T follicular helper cell (primary cell): Measurements from ENCODE around the gene FUOM.

Experiments
- DNase-seq: peaks from one replicate; pipeline ENCODE4 v3.0.0-alpha.2; 2020; ENCODE audit warnings: low read depth

Gene FUOM

DNA sequence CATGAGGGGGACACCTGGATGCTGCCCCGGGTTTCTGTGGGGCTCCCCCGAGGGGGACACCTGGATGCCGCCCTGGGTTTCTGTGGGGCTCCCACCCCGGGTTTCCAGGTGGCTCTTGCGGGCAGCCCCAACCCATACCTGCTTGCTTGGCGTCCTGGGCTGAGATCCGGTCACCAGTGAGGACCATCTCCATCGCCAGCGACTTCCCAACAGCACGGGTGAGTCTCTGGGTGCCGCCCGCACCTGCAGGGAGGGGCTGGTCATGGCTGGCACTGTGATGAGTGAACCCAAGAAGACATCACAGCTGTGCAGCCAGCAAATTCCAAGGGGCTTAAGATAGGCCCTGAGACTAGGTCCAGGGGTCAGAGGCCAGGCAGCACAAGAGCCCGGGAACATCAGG lies 8.9 kb upstream of the FUOM start:
- DNase-seq, result no peak

DNA sequence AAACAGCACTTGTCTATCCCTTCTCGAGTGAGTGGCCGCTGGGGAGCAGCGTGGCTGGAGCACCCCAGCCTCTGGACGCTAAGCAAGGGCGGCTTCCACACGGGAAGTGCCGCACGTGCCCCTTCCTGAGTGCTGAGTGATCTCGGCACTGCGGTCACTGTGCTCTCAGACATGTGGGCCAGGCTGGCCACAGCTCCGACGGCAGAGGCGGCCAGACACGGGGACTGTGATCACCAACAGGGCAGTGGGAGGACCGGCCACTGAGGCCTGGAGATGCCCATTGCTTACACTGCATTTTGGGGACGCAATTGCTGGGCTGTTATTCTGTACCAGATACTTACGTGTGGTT lies 8.3 kb upstream of the FUOM start:
- no peak for DNase-seq

DNA sequence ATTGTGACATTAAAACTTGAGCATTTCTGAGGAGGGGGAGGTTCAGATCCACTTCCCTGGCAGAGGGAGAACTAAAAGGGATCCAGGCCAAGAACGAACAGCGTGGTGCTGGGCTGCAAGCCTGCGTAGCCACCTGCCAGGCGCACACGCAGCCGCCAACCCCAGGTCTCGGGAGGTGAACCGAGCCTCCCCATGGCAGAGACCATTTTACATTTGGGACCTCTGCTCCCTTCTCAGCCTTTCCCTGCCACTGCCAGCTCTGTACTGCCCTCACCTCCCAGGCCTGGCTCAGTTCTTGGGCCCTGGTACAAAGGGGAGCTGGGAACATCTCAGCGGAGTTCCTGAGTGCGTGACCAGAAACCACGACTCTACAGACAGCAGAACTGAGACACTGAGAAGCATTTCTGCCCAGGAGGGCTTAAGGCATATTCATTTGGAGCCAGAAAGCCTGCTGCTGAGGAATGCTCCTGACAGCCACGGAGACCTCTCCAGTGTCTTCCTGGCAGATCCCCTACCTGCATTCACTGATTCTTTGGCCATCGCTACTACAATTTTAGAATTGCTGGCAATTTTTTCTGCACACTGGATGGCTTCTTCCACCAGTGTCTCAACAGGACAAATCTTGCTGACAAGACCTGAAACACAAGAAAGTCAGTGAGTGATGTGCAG lies 7.8 kb upstream of the FUOM start:
- DNase-seq, result no peak

DNA sequence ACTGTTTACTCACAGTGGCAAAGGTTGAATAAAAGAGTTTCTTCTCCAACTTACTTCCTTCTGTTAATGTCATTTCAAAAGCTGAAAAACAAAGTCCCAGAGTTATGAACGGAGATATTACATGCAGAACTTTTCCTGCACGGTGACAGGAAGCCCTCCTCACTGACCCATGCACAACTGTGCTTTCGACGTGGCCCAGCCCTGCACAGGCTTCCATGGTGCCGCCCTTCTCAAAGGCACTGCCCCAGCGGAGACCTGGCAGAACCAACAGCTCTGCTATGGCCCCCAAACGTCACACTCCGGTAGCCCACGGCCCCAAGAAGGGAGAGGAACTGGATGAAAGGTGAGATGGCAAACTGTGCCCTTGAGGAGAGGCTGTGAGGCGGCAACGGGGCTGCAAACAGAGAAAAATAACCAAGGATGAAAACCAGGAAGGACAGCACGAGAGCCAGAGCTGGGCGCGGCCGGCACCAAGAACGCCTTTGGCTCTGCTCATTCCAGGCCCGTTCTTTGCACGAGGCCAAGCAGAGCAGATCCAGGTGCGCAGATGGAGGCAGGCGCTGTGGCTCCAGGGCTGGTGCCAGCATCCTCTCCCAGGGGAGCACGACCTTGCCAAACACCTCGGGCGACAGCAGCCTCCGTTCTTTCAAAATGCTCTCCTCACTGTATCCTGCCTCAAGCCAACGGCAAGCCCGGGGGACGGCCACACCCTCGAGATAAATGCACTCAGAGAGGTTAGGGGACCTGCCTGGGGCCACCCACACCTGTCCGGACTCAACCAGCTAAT lies 7.0 kb upstream of the FUOM start:
- DNase-seq, result no peak

DNA sequence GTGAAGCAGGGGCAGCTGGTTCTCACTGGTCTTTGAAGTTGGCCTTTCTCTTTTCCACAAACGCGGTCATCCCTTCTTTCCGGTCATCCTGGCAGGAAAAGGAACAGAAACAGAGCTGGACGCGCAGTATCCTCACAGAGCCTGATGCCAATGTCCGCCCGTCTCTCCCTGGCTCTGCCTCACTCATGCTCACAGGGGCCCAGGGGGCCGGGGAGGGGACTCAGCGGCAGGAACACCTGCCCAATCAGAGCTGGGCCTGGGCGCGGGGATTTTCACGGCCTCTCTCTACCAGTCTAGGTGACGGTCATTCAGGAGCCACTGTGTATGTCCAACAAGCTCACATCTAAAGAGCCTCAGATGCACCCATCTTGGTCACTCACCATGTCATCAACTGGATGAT lies 5.0 kb upstream of the FUOM start:
- DNase-seq, result no peak

DNA sequence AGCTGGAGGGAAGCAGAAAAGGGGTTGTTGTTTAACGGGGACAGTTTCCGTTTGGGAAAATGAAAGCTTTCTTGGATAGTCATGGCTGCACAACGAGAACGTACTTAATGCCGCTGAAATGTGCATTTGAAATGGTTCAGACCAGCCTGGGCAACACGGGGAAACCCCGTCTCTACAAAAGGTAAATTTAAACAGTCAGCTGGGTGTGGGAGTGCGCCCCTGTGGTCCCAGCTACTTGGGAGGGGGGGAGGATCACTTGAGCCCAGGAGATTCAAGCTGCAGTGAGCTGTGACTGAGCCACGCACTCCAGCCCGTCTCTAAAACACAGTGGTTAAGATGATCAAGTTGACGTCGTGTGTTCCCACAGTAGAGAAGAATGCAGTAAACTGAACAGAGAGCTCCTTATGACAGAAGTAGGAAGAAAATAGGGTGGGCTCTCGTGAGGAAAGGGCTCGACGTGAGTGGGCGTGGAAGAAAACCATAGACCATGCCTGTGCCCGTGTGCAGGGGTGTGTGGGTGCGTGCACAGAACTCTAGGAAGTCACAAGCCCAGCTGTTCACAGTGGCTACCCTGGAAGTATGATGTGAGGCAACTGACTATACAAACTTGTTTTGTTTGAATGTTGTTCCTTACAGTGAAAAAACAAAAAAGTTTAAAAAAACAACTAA lies 4.1 kb upstream of the FUOM start:
- DNase-seq, result no peak

DNA sequence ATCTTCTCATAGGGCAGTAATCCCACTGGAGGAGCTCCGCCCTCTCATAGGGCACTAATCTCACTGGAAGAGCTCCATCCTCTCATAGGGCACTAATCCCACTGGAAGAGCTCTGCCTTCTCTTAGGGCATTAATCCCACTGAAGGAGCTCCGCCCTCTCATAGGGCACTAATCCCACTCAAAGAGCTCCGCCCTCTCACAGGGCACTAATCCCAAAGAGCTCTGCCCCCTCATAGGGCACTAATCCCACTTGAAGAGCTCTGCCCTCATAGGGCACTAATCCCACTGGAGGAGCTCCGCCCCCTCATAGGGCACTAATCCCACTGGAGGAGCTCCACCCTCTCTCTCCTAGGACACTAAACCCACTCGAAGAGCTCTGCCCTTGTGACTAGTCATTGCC lies 3.4 kb upstream of the FUOM start:
- DNase-seq, result no peak

DNA sequence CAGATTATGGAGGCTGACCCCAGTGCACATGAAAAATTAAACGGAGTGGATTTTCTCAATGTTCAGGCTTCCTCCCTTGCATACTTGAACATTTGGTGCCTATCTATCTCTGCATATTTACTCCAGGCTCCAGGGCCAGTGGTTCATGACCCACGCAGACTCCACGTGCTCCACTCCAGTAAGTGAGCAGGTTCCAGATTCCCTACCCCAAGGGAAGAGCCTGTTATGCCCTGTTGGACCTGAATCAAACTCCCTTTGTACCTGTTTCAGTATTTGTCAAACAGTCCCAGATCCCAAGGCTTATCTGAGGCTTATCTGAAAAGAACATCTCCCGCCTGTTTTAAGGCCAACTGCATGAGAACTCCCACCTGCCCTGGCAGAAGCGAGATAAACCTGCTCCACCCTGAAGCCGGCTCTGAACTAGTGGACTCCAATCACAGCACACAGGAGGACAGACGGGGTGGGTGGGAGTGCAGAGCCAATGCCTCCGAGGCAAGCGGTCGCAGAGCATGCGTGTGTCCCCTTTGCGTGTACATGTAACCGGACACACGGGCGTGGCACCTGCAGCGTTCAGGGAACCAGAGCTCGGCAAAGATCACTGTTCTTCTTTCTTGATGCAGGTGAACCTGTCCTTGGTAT lies 2.3 kb upstream of the FUOM start:
- no peak for DNase-seq

DNA sequence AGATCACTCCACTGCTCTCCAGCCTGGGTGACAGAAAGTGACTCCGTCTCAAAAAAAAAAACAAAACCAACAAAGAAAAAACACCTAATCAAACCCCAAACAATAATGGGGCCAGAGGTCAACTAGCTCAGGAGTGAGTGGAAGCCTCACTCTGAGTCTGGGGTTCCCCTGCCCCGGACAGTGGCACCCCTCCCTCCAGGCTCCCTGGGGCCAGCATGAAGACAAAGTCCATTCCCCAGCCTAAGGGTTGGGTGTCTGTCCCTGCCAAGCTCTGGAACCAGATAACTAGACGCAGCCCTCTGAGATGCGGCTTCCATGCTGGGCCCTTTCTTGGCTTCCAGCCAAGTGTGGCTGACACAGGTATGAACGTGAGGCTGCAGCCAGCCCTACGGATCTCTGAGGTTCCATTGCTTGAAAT lies 1.7 kb upstream of the FUOM start:
- peak; percentile 28 for DNase-seq

DNA sequence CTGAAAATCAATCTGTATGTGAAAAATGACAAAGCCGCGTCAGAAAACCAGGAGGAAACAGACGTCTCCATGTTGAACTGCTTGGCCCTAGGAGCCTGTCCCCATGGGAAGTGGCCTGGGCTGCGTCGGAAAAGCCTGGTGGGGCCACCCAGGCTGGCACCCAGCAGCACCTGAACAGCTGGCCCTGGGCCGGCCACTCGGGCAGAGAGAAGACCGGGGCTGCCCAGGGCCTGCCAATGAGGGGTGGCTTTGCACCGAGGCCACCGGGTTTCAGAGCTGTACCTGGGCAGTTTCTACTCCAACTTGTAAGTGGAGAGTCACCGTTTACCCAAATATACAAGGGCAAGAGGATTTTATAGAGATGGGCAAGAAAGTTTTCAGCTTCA lies 1.1 kb upstream of the FUOM start:
- DNase-seq, result no peak

DNA sequence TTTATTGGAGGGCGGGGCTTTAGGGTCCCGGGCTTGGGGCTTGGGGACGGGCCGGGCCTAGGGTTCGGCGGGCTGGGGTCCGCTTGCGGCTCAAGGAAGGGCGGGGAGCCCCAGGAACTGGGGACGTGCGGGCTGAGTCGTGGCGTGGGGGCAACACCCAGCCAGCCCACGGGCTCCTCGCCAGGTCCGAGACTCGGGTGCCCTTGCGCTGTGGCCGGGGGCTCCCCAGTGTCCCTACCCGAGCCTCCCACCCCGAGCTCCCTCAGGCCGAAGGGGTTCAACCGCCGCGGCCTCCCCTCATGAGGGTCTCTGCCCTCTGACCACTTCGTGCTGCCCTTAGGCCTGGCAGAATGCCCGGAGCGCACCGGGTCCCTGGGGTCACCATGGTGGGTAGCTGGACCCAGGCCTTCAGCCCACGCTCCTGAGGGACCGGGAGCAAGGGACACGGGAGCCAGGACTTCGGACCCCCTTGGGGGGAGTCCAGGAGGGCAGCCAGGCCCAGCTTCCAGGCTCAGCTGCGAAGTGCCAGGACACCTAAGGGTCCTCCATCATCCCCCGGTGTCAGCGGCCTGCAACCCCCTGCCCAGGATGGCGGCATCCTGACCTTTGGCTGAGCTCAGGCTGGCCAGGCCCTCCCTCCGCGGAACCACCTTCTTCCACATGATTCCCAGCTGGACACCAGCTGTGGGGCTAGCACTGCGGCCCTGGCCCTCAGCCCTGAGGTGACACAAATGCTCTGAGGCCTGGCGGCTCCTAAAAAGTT lies 524 bp upstream of the FUOM start:
- no peak for DNase-seq

DNA sequence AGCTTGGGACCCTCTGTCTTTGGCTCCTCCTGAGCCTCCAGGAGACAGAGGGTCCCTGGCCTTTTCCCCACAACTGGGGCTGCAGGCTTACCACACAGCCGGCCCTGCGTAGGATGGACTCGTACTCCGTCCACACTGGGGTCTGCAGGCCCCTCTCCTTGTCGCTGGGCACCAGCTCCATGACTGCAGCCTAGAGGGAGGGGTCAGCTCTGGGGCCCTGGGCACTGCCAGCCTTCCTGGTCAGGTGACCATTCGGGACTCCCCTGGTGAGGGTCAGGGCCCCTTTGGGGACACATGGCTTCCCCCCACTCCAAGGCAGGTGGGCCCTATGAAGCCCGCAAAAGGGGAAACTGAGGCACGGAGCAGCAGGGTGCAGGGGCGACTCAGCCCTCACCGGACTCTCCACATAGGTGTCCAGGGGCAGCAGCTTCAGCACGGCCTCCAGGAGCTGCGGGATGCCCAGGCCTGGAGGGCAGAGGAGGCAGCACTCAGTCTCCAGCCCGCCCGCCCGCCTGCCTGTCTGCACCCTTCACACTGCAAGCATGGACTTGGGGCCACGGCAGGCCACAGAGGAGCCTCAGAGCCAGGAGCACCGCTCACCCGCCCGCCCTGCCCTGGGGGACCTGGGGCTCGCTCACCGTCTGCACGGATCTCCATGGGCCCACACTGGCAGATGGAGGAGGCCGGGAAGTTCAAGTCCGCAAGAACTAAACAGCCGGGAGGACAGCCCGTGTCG lies 1.1 kb downstream of the FUOM start:
- DNase-seq, result no peak

DNA sequence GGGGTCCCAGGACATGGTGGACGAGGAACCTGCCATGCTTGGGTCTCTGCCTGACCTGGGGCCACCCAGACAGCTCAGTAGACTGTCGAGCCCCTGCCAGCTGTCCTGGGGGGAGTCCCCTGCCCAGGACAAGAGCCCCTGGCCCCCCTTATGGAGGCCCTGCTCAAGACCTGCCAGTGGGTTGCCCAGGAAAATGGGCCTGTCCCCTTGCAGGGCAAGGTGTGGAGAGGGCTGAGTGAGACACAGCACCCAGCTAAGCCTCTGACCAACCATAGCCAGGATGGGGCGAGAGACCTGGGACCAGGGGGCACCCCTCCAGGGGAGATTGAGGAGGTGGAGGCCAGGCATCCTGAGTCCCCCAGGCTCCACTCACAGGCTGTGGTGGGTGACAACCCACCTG lies 1.8 kb downstream of the FUOM start:
- no peak for DNase-seq

DNA sequence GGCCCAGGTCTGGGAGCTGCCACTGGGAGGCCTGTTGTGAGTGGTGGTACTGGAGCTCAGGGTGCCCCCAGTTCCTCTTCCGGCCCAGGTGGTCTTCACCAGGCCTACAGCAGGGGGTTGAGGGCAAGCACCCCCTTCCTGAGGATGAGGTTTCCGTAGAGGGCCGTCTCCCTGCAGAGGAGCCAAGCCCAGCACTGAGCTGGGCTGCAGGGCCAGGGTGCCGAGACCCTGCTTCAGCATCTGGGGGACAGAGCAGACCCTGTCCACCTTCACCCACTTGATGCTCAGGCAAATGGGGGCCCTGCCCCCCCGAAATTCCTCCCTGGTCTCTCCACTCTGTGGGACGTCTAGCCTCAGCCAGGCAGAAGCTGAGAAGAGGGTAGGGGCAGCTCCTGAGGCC lies 2.6 kb downstream of the FUOM start:
- DNase-seq, result no peak

DNA sequence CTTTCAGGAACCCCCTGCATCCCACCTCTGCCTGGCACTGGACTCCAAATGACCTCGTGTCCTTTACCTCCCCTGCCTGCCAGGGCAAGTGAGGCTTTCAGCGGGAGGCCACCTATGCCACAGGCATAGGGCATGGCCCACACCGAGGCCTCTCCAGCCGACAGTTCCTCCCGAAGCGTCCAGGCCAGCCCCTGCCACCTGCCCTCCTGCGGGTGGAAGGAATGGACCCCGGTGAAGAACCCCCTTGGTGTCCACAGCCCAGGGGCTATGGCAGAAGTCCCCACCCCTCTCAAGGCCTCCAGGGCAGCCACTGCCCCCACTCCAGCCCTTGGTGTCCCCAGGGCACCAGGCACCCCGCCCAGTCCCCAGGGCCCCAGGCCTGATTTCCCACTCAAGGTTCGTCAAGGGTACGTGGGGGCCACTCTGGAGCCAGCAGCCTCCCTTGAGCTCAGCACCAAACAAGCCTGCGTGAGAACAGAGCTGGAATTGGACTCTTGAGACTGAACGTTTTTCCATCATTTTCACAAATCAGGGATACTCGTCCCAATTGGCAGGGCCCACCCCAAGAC lies 3.1 kb downstream of the FUOM start:
- no peak for DNase-seq

DNA sequence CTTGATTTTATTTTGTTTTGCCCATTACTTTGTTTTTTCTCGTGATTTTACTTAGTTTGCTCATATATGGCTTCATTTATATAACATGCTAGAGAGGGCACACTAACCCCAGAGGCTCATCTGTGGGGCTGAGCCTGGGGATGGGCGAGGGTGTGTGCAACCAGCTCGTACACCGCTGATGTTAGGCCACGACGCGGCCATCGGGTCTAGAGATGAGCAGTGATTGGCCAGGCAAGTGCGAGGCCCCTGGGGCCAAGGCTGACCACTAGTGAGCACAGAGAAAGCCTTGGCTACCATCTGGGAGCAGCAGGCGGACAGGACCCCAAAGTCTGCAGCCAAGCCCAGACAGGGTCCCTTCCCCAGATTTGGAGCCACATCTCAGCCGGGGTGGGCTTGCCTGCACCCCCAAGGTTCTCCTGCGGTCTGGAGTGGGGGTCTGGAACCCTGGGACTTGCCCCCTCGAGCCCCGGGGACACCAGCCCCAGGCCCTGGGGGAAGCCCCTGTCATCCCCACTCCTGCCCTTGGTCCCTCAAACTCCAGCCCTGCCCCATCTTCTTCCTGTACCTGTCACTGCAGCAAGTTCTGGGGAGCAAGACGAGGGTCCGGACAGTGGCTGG lies 3.7 kb downstream of the FUOM start:
- DNase-seq, result no peak

DNA sequence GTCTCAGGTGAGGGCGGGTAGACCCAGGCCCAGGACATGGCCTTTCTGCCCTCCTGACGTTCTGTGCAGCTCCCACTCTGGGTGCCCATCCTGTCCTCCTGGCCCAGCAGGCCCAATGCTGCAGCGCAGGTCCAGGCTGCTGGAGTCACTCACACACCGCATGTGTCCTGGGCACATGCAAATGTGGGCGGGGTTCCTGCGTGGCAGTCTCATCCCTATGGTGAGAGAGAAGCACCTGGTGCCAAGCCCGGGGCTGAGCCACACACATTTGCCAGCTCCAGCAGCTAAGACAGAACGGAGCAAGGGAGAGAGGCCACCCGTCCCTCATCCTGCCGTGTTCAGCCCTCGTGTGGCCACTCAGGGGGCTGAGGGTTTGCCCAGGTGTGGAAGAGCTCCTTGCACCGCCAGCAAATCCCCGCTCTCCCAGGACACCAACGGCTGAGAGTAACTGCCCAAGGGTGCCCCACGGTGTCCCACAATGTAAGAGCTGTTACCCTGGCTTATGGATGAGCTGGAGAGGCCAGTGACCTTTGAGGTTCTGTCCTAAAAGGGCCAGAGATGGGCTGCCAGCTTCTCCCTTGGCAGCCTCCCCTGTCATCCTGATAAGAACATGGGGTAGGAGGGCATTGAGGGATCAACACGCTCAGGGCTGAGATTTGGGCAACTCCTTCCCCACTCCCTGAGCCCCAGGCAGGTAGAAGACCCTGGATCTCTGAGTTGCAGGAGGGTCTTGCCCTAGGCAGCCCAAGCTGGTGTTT lies 4.4 kb downstream of the FUOM start:
- no peak for DNase-seq

DNA sequence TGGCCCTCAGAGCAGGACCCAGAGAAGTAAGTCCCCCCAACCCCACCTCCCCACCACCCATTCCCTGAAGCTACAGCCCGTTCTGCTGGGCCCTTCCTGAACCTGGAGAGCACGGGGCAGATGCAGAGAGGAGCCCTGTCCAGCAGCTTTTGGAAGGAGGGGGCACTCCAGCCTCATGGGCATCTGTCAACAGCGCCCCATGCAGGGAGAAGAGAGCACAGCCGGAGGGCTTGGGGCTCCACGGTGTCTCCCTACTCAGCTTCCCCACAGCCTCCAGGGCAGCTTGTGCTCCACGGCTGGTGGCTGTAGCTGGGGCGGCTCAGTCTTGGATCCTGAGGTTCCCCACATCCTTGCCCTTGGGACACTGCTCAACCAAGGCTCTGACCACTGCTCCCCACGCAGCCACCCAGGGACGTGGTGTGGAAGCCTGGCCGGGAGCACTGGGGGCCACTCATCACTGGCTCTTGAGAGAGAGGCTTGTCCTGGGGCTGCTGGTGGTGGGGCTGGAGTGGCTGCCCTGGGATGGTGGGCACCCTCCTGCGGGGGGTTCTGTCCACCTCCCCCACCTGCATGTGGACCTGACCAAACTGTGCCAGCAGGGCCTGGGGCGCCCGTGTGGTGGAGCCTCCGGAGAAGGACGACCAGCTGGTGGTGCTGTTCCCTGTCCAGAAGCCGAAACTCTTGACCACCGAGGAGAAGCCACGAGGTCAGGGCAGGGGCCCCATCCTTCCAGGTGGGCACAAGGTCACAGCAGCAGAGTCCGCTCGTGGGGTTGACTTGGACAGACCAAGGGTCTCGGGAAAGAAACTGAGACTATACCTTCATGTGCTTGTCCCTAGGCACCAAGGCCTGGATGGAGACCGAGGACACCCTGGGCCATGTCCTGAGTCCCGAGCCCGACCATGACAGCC lies 6.2 kb downstream of the FUOM start:
- no peak for DNase-seq

DNA sequence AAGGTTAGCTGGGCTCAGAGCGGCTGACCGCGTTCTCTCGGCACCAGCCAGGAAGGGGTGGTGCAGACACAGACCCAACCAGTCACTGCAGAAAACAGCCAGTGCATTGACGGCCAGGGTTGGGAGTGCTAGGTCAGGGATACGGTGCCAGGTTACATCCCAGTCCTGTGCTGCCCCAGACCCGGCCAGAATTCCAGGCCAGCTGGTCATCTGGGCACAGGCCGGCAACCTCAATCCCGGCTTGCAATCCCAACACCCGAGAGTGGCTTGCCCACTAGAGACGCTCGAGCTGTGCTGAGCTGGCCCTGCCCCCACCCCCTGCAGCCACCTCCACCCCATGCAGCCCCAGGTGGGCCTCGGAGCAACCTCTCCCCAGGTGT lies 6.9 kb downstream of the FUOM start:
- DNase-seq, result no peak
